Common myeloid progenitor, CD34-positive (primary cell): Measurements from ENCODE around the gene PIK3C3.

Experiments
- CTCF ChIA-PET: fragments of 350-600 bp; sonication (Branson Sonifier 250); formaldehyde crosslinking; loops from one replicate; lab custom pipeline; 2021; ENCODE audit warnings: antibody characterized with exemption; lab: Charles Lee
- POLR2A ChIA-PET: fragments of 350-600 bp; sonication (Branson Sonifier 250); formaldehyde crosslinking; loops from one replicate; lab custom pipeline; 2021; ENCODE audit warnings: antibody characterized with exemption; lab: Charles Lee
- DNase-seq, 3 donors: peaks; one replicate each; pipeline versions ENCODE4 v3.0.0 to v3.0.0-alpha.2; 2013
- H3K27ac ChIP-seq, 2 experiments: 1 replicate in 1 of 2; 2 replicates in 1 of 2; pipeline ENCODE4 v1.7.0; 2013; ENCODE audit warnings: inconsistent platforms in 2 of 2, low read length in 2 of 2, mild to moderate bottlenecking in 2 of 2, low read depth in 1 of 2, moderate library complexity in 1 of 2; ENCODE audit not compliant: severe bottlenecking in 2 of 2, insufficient read depth in 1 of 2, poor library complexity in 1 of 2
- H3K27me3 ChIP-seq, 5 experiments: replicated peaks in 2 of 5; 1 replicate in 3 of 5; 2 replicates in 2 of 5; pipeline versions ENCODE4 v1.6.1 to v1.7.0; 2013; ENCODE audit warnings: low read length in 4 of 5, mild to moderate bottlenecking in 2 of 5, moderate library complexity in 2 of 5, inconsistent platforms in 1 of 5; ENCODE audit not compliant: insufficient read depth in 5 of 5, control insufficient read depth in 4 of 5
- H3K36me3 ChIP-seq, 4 experiments: 1 replicate in 2 of 4; 2 replicates in 2 of 4; pipeline versions ENCODE4 v1.6.1 to v1.7.0; 2013; ENCODE audit warnings: low read length in 3 of 4, control low read depth in 1 of 4, mild to moderate bottlenecking in 1 of 4; ENCODE audit not compliant: control insufficient read depth in 4 of 4, insufficient read depth in 4 of 4
- H3K4me1 ChIP-seq, 4 experiments: 1 replicate in 3 of 4; 2 replicates in 1 of 4; pipeline versions ENCODE4 v1.6.1 to v1.7.1; 2013; ENCODE audit warnings: low read length in 3 of 4, mild to moderate bottlenecking in 3 of 4, control low read depth in 1 of 4, inconsistent platforms in 1 of 4, moderate library complexity in 1 of 4; ENCODE audit not compliant: control insufficient read depth in 4 of 4, insufficient read depth in 4 of 4; ENCODE audit errors: control extremely low read depth in 1 of 4
- H3K4me3 ChIP-seq, 7 experiments: 1 replicate in 4 of 7; 2 replicates in 3 of 7; pipeline versions ENCODE4 v1.5.1 to v1.7.0; 2013; ENCODE audit warnings: mild to moderate bottlenecking in 7 of 7, low read length in 6 of 7, moderate library complexity in 6 of 7, inconsistent platforms in 2 of 7, low read depth in 2 of 7, control low read depth in 1 of 7; ENCODE audit not compliant: insufficient read depth in 4 of 7, control insufficient read depth in 1 of 7; ENCODE audit errors: extremely low read depth in 1 of 7
- H3K9me3 ChIP-seq, 5 experiments: 1 replicate in 4 of 5; 2 replicates in 1 of 5; pipeline versions ENCODE4 v1.6.1 to v1.7.1; 2013; ENCODE audit warnings: low read length in 4 of 5, mild to moderate bottlenecking in 2 of 5, inconsistent platforms in 1 of 5, low read depth in 1 of 5, moderate library complexity in 1 of 5; ENCODE audit not compliant: control insufficient read depth in 4 of 5, insufficient read depth in 2 of 5; ENCODE audit errors: control extremely low read depth in 1 of 5
- WGBS: methylation state at CpG from one replicate; pipeline ENCODE4 v1.1.5; 2013; ENCODE audit not compliant: insufficient coverage; 5-methylcytosine and 5-hydroxymethylcytosine counted together

PIK3C3 gene

DNA sequence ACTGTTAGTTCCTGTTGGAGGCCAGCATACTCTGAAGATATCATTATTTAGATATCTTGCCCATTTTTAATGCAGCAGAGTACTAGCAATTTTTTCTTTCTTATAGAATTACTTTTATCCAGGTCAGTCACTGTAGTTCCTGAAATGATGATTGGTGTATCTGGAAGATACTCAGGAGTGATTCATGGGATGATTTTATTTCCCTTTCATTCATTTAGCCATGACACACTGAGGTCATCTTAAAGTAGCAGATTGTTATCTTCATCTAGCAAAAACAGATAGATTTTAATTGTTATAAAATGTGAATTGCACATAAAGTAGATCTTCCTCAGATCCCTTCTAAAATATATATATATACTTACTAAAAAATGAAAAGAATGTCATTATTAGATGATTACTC lies 109.1 kb downstream of the PIK3C3 start:
- Histone ChIP-seq H3K27me3 (no peaks in the 10 kb centered on the region), H3K9me3 (no peaks in the 10 kb centered on the region), H3K4me1 (no peaks in the 10 kb centered on the region), H3K36me3 (peaks cover 7 to 30% (median 16%) of the 10 kb centered on the region in 4 experiments), H3K4me3 (no peak overlapping the region), H3K27ac (no peak overlapping the region)
- ChIA-PET CTCF (interaction anchor here (1.0 kb wide), 1 partner anchor 11 kb away, joined by 7 read pairs; no protein-coding TSS in a partner anchor), POLR2A (no interaction called here)
- no peak for DNase-seq

DNA sequence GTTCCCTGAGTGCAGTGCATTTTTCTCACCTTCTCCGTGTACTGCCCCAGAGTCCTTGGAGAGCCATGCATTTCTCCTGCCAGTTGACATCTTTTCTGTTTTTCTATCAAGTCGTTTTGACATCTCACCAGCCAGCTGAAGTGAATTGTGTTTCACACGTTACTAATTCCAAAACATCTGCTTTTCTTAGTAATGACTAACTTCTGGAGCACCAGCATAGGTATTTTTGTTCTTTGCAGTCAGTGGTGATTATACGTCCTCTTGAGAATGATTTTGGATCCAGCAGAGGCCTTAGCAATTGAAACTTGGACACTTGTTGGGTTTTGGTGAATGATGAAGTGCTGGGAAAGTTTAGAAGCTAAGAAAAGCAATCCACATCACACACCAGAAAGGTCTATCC lies 112.5 kb downstream of the PIK3C3 start:
- no peak overlapping the region for H3K27ac ChIP-seq
- no peak for DNase-seq
- peaks cover 7 to 51% (median 26%) of the 10 kb centered on the region in 4 experiments for H3K36me3 ChIP-seq
- H3K27me3 ChIP-seq = no peaks in the 10 kb centered on the region
- H3K4me3 ChIP-seq = no peak overlapping the region
- ChIA-PET CTCF (no interaction called here), POLR2A (no interaction called here)
- no peaks in the 10 kb centered on the region for H3K4me1 ChIP-seq
- no peaks in the 10 kb centered on the region for H3K9me3 ChIP-seq
- WGBS = 100% methylated on average over 2 of the region's 4 CpGs

DNA sequence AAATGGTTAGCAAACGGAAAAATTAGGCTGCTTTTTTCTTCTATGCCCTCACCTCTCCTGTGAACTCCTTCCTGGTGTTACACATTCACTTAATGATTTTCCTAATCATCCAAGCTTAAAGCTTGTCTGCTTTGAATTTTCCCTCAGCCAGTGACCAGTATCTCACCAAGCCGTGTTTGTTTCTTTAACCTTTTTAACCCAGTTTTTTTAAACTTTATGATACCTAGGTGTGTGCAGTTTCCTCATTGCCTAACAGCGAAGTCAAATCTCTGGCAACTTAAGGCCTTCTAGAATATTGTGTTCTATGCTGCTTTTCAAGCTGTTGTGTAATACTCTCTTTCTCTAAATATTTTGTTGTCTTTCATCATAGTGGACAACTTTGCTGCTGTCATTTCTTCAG lies 113.0 kb downstream of the PIK3C3 start:
- no peak overlapping the region for H3K27ac ChIP-seq
- no peak overlapping the region for H3K4me3 ChIP-seq
- no peaks in the 10 kb centered on the region for H3K27me3 ChIP-seq
- POLR2A ChIA-PET = no interaction called here
- CTCF ChIA-PET = interaction anchor here (0.6 to 2.7 kb wide), 3 partner anchors 15 to 18 kb away, joined by 3 to 9 read pairs (median 3); no protein-coding TSS in a partner anchor
- WGBS = 100% methylated on average over 1 of the region's 3 CpGs
- H3K9me3 ChIP-seq = no peaks in the 10 kb centered on the region
- DNase-seq = no peak
- H3K4me1 ChIP-seq = no peaks in the 10 kb centered on the region
- peaks cover 11 to 53% (median 29%) of the 10 kb centered on the region in 4 experiments for H3K36me3 ChIP-seq

DNA sequence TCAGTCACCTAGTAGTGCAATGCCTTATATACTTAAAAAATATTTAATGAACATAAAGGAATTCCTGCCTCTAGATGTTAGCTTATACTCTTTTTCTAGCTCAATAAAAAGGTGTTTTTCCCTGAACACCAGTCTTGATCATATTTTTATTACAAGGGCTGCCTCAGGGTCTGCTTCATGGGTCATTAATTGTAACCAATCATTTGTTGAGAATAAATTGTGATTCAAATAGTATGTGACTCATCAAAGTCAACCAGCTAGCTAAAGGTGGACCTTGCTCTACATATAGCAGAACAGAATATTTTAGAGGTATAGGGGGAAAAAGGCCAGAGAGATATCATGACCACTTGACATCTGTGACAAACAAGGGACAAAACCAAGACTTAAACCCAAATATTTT lies 114.0 kb downstream of the PIK3C3 start:
- ChIA-PET CTCF (interaction anchor here (0.8 to 2.7 kb wide), 3 partner anchors 16 to 45 kb away, joined by 3 to 9 read pairs (median 3); no protein-coding TSS in a partner anchor), POLR2A (no interaction called here)
- H3K9me3 ChIP-seq = no peaks in the 10 kb centered on the region
- H3K4me1 ChIP-seq = no peaks in the 10 kb centered on the region
- H3K4me3 ChIP-seq = no peak overlapping the region
- no peaks in the 10 kb centered on the region for H3K27me3 ChIP-seq
- no peak for DNase-seq
- H3K36me3 ChIP-seq = peaks cover 13 to 61% (median 32%) of the 10 kb centered on the region in 4 experiments
- H3K27ac ChIP-seq = no peak overlapping the region

DNA sequence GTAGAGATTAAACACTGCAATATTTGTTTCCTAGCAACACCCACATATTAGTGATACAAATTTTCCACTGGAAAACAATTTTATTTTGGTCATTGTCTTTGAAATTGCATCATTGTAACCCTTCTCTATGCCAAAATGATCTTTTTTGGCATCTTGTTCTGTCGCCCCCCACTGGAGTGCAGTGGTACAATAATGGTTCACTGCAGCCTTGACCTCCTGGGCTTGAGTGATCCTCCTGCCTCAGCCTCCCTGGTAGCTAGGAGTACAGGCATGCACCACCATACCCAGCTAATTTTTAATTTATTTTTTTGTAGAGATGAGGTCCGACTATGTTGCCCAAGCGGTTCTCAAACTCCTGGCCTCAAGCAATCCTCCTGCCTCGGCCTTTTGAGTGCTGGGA lies 117.4 kb downstream of the PIK3C3 start:
- Histone ChIP-seq H3K36me3 (peaks cover 12 to 57% (median 31%) of the 10 kb centered on the region in 4 experiments), H3K4me1 (no peaks in the 10 kb centered on the region), H3K27me3 (no peaks in the 10 kb centered on the region), H3K9me3 (no peaks in the 10 kb centered on the region), H3K4me3 (no peak overlapping the region), H3K27ac (no peak overlapping the region)
- no peak for DNase-seq
- ChIA-PET POLR2A (no interaction called here), CTCF (interaction anchor here (2.6 kb wide), 1 partner anchor 19 kb away, joined by 10 read pairs; no protein-coding TSS in a partner anchor)
- 95% methylated on average over 4 of the region's 4 CpGs for WGBS

DNA sequence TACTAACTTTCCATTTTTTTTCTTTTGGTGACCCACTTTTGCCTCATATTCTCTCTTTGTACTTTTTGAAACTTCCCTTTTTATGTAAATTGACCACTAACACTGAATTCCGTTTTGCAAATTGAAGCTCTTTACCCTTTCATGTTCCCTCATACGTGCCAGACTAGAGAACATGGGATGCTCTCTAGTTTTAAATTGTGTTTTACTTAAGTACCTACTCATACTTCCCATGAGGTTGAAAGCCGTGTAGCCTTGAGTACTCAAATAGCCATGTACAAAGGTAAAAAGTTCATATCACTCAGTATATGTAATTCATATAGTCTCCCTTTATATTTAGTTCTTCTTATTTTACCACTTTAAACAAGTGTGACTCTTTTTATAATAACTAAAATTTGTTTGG lies 119.7 kb downstream of the PIK3C3 start:
- Histone ChIP-seq H3K9me3 (no peaks in the 10 kb centered on the region), H3K27ac (no peak overlapping the region), H3K4me1 (peaks cover 0 to 4% (median 2%) of the 10 kb centered on the region in 4 experiments), H3K27me3 (no peaks in the 10 kb centered on the region), H3K4me3 (no peak overlapping the region), H3K36me3 (peaks cover 11 to 52% (median 22%) of the 10 kb centered on the region in 4 experiments)
- CTCF ChIA-PET = interaction anchor here (2.6 kb wide), 1 partner anchor 21 kb away, joined by 10 read pairs; no protein-coding TSS in a partner anchor
- POLR2A ChIA-PET = no interaction called here
- 83% methylated on average over 1 of the region's 3 CpGs for WGBS
- no peak for DNase-seq

DNA sequence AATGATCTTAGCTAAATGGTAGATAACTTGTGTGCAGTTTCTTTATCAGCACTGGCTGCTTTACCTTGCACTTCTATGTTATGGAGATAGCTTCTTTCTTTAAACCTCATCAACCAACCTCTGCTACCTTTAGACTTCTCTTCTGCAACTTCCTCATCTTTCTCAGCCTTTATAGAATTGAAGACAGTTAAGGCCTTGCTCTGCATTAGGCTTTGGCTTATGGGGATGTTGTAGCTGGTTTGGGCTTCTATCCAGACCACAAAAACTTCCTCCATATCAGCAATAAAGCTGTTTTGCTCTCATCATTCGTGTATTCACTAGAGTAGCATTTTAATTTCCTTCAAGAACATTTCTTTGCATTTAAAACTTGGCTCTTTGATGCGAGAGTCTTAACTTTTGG lies 123.7 kb downstream of the PIK3C3 start:
- CTCF ChIA-PET = no interaction called here
- H3K4me1 ChIP-seq = peaks cover 0 to 4% (median 2%) of the 10 kb centered on the region in 4 experiments
- H3K27ac ChIP-seq = no peak overlapping the region
- WGBS = 46% methylated on average over 2 of the region's 2 CpGs
- peaks cover 10 to 49% (median 20%) of the 10 kb centered on the region in 4 experiments for H3K36me3 ChIP-seq
- POLR2A ChIA-PET = no interaction called here
- H3K9me3 ChIP-seq = no peaks in the 10 kb centered on the region
- H3K27me3 ChIP-seq = no peaks in the 10 kb centered on the region
- peak; percentile 29 to 73 (median 67) for DNase-seq
- H3K4me3 ChIP-seq = no peak overlapping the region
